Measurements from ENCODE around the gene SNX32. TPM values are rescaled to one million over a fixed set of nuclear protein-coding genes. Genes with fewer than 3 reads are reported as not detected.

The SNX32 gene
- polyA plus RNA-seq, 2 of the 4 experiments (the other 2 are of a cell fraction) = 0.08 TPM; not detected in 1

DNA sequence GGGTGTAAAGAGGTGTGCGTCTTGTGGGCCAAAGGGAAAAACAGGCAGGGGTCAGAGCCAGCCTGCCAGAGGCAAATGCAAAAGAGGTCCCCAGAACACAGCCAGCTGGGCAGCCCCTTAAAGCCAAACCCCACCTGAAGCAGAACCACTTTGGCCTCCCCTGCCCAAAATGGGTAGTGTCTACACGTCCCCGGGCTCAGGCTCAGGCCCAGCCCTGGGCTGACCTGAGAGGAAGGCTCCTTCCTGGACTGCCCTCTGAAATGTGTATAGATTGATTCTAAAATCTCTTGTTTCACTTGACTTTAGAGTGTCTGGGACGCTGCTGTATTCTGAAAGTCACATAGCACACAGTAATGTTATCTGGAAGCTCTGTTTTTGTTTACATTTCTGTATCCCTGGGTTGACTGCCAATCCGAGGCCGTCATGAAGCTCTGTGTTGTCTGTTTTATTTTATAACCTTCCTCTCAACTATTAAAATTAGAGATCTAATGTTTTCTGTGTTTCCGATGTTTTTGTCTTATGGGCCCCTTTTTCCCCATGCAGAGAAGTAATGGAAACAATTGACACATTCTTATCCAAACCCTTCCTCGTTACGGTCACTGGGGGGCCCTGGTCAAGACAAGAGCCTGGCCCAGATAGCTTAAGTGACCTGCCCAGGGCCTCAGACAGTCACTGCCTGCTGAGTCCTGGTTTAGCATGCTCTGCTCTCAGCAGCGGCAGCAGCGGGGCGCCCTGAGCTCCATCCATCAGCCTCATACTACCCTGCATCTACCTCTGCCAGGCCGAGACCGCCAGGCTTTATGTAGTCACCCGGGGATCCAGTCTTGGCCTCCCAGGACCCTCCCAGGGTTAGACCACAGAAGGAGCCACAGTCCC is 36.8 kb upstream of the SNX32 start:
- ATAC-seq (no peak; a peak in 1 of 6 replicates), DNase-seq (ENCODE audit: low read depth in 1 of 2, low spot score in 1 of 2) (no peak), FAIRE-seq (no peak)
- no peak overlapping the region for H3K4me3 ChIP-seq
- TF ChIP-seq RAD21 (conservative IDR thresholded peaks at IDR 0.05 in 1 of 2, IDR thresholded peaks at IDR 0.05 in 1 of 2) (no peak), CHD4 (IDR thresholded peaks at IDR 0.05; ENCODE audit: borderline replicate concordance) (no peak), HEYL (CRISPR knock-in tag; IDR thresholded peaks at IDR 0.05) (no peak), POLR2A (IDR thresholded peaks at IDR 0.05; ENCODE audit: low read length) (no peak), EHMT2 (IDR thresholded peaks at IDR 0.05; ENCODE audit: low read depth) (no peak), KDM5A (IDR thresholded peaks at IDR 0.05) (no peak), FOXS1 (CRISPR knock-in tag; IDR thresholded peaks at IDR 0.05) (no peak), KDM1A (IDR thresholded peaks at IDR 0.05; ENCODE audit: low read depth) (no peak), SREBF2 (IDR thresholded peaks at IDR 0.05) (no peak), PBX3 (IDR thresholded peaks at IDR 0.05) (no peak), HES2 (IDR thresholded peaks at IDR 0.05) (no peak), HOXB5 (CRISPR knock-in tag; IDR thresholded peaks at IDR 0.05) (no peak), PHF8 (IDR thresholded peaks at IDR 0.05; ENCODE audit: borderline replicate concordance, low read depth) (no peak)
- TF ChIP-seq, protein P1, sequence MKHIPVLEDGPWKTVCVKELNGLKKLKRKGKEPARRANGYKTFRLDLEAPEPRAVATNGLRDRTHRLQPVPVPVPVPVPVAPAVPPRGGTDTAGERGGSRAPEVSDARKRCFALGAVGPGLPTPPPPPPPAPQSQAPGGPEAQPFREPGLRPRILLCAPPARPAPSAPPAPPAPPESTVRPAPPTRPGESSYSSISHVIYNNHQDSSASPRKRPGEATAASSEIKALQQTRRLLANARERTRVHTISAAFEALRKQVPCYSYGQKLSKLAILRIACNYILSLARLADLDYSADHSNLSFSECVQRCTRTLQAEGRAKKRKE (CRISPR knock-in tag; IDR thresholded peaks at IDR 0.05; ENCODE audit: low read depth) = no peak
- TF ChIP-seq, protein P2, sequence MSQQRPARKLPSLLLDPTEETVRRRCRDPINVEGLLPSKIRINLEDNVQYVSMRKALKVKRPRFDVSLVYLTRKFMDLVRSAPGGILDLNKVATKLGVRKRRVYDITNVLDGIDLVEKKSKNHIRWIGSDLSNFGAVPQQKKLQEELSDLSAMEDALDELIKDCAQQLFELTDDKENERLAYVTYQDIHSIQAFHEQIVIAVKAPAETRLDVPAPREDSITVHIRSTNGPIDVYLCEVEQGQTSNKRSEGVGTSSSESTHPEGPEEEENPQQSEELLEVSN (IDR thresholded peaks at IDR 0.05; ENCODE audit: borderline replicate concordance, low read depth) = no peak
- 67% methylated on average over 15 of the region's 15 CpGs for WGBS (ENCODE audit: missing lambda C conversion rate)
- H3K4me1 ChIP-seq = no peaks in the 10 kb centered on the region
- no peaks in the 10 kb centered on the region for H3K9me3 ChIP-seq
- no peak overlapping the region for H3K4me2 ChIP-seq
- CTCF ChIA-PET = interaction anchor here (0.9 to 19.2 kb wide), 4 partner anchors 18 to 91 kb away, joined by 3 to 173 read pairs (median 10); partner anchors contain the start of gene AP5B1
- no peak overlapping the region for H3K27ac ChIP-seq
- POLR2A ChIA-PET = no interaction called here

- 40% methylated on average over 8 of the region's 13 CpGs for WGBS (ENCODE audit: missing lambda C conversion rate)
- ChIA-PET POLR2A (no interaction called here), CTCF (interaction anchor here (0.9 to 19.2 kb wide), 4 partner anchors 14 to 22 kb away, joined by 4 to 173 read pairs (median 10); partner anchors contain the start of gene AP5B1)
- FAIRE-seq = no peak
- no peaks in the 10 kb centered on the region for H3K4me1 ChIP-seq
- no peak overlapping the region for H3K4me3 ChIP-seq
- H3K27ac ChIP-seq = no peak overlapping the region
- DNase-seq (ENCODE audit: low read depth in 1 of 2, low spot score in 1 of 2) = no peak
- H3K4me2 ChIP-seq = no peak overlapping the region
- no peak for ATAC-seq
- no peaks in the 10 kb centered on the region for H3K9me3 ChIP-seq
- no peak for TF ChIP-seq POLR2AphosphoS2 (conservative IDR thresholded peaks at IDR 0.05; ENCODE audit: low read length)
- no peak for TF ChIP-seq MAFK (IDR thresholded peaks at IDR 0.05; ENCODE audit: partially characterized antibody)
- TF ChIP-seq CBX8 (IDR thresholded peaks at IDR 0.05) = no peak
- TF ChIP-seq FOSB (CRISPR knock-in tag; IDR thresholded peaks at IDR 0.05) = no peak
- no peak for TF ChIP-seq PHF8 (IDR thresholded peaks at IDR 0.05; ENCODE audit: borderline replicate concordance, low read depth)
- no peak for TF ChIP-seq NFE2L2 (conservative IDR thresholded peaks at IDR 0.05; ENCODE audit: low read length)
- TF ChIP-seq RFX5 (IDR thresholded peaks at IDR 0.05) = no peak
- TF ChIP-seq HOXB13 (CRISPR knock-in tag; IDR thresholded peaks at IDR 0.05; ENCODE audit: low read depth) = no peak
- no peak for TF ChIP-seq ZSCAN20 (CRISPR knock-in tag; IDR thresholded peaks at IDR 0.05)
- TF ChIP-seq HMGXB4 (CRISPR knock-in tag; IDR thresholded peaks at IDR 0.05; ENCODE audit: borderline replicate concordance) = no peak
- no peak for TF ChIP-seq BCL3 (IDR thresholded peaks at IDR 0.05)
- no peak for TF ChIP-seq EP300 (IDR thresholded peaks at IDR 0.05)
- no peak for TF ChIP-seq RCOR1 (IDR thresholded peaks at IDR 0.05; ENCODE audit: low read depth, low read length)
- no peak for TF ChIP-seq SREBF2 (IDR thresholded peaks at IDR 0.05)
- TF ChIP-seq JUNB (IDR thresholded peaks at IDR 0.05) = no peak
These were observed 36.1 kb upstream of the SNX32 start for GRCh38 chr11:65797711-65798110.
